Left ventricle myocardium inferior (tissue), 1 donor: Measurements from ENCODE around the gene LARGE1. TPM values are rescaled to one million over a fixed set of nuclear protein-coding genes. Genes with fewer than 3 reads are reported as not detected.

Source experiments
- DNase-seq: peaks from one replicate; pipeline ENCODE4 v3.0.0-alpha.2; 2020
- H3K27ac ChIP-seq: fragments of 200-600 bp; replicated peaks from 2 replicates; pipeline ENCODE4 v1.8.0; 2021
- H3K27me3 ChIP-seq: fragments of 200-600 bp; 2 replicates; pipeline ENCODE4 v1.8.0; 2021; ENCODE audit warnings: low read depth
- H3K36me3 ChIP-seq: fragments of 200-600 bp; 2 replicates; pipeline ENCODE4 v1.8.0; 2021
- H3K4me1 ChIP-seq: fragments of 200-600 bp; 2 replicates; pipeline ENCODE4 v1.8.0; 2021
- H3K4me3 ChIP-seq: fragments of 200-600 bp; 2 replicates; pipeline ENCODE4 v1.8.0; 2021; ENCODE audit warnings: mild to moderate bottlenecking, moderate library complexity
- H3K9me3 ChIP-seq: fragments of 200-600 bp; replicated peaks from 2 replicates; pipeline ENCODE4 v1.8.0; 2021
- CTCF ChIP-seq: fragments of 200-600 bp; IDR thresholded peaks from 2 replicates; pipeline ENCODE4 v1.8.0; 2021; ENCODE audit warnings: antibody characterized with exemption, mild to moderate bottlenecking, borderline replicate concordance
- intact Hi-C: fragments of 100-400 bp; cut with micrococcal nuclease; formaldehyde crosslinking; loops from one replicate; pipeline ENCODE4 v1.11.0; 2022
- total RNA-seq: library from RNA; stranded (reverse); fragmentation: NEBNext Ultra II Directional; extraction: Animal tissue kit (Norgen Biotek cat#: 25700); gene quantifications from one replicate; pipeline ENCODE4 v1.2.1, GENCODE V29; 2021
- donor health status: DM: no; HTN: yes; CAD: no; lungs with severe emphysema.

Gene LARGE1
- total RNA-seq, 1 donor from 2014 or later = 117 TPM

- Histone ChIP-seq H3K27me3 (no peaks in the 10 kb centered on the region), H3K36me3 (no peaks in the 10 kb centered on the region), H3K4me3 (no peak overlapping the region), H3K4me1 (peaks cover 95% of the 10 kb centered on the region), H3K9me3 (no peaks in the 10 kb centered on the region), H3K27ac (no peak overlapping the region)
- TF ChIP-seq CTCF = no peak
- DNase-seq = no peak
- intact Hi-C loops = no loop called here
These were observed 33.6 kb downstream of the LARGE1 start for GRCh38 chr22:33886696-33887095.

GRCh38 chr22:33884829-33885228 is 35.4 kb downstream of the LARGE1 start:
- no peak for TF ChIP-seq CTCF
- Histone ChIP-seq H3K4me1 (peaks cover 97% of the 10 kb centered on the region), H3K4me3 (peak overlapping the region; percentile 7), H3K27me3 (no peaks in the 10 kb centered on the region), H3K9me3 (no peaks in the 10 kb centered on the region), H3K27ac (peak overlapping the region; percentile 80), H3K36me3 (no peaks in the 10 kb centered on the region)
- intact Hi-C loops = no loop called here
- no peak for DNase-seq

DNA sequence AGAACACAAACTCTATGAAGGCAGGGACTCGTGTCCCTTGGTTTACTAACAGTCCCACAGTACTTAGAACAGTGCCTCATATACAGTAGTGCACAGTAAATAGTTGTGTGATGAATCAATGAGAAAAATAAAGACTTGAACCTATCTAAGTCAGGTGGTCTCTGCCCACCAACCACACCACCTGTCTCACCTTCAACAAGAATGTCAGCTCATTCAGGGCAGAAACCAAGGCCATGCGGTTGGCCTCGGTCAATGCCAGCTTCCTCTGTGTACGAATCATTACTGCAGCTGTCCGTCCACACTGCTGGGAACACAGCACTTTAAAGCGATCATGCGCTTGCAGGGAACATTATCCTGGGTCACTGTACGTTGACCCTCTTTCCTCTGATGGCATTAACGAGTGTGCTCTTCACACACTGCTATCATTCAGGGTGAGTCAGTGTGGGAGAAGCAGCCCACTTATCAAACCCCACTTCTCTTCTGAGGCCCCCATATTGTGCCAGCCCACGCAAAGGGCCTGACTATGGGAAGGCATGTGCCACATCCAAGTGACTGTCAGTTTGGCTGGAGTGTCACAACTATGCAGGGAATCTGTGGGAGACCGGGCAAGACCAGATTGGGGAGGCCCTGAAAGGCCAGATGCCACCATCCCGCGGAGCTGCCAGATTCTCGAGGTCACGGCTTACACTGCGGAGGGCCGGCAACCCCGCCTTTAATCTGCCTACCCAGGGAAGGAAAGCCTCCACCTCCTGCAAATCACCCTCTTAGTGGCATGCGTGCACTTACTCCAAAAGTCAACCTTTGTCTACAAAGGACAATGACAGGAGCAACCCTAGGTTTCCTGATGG is 36.1 kb downstream of the LARGE1 start:
- Histone ChIP-seq H3K4me1 (peaks cover 95% of the 10 kb centered on the region), H3K27ac (peak overlapping the region; percentile 80), H3K9me3 (no peaks in the 10 kb centered on the region), H3K27me3 (no peaks in the 10 kb centered on the region), H3K36me3 (no peaks in the 10 kb centered on the region), H3K4me3 (peak overlapping the region; percentile 7)
- peak; percentile 25 for DNase-seq
- intact Hi-C loops = no loop called here
- no peak for TF ChIP-seq CTCF

DNA sequence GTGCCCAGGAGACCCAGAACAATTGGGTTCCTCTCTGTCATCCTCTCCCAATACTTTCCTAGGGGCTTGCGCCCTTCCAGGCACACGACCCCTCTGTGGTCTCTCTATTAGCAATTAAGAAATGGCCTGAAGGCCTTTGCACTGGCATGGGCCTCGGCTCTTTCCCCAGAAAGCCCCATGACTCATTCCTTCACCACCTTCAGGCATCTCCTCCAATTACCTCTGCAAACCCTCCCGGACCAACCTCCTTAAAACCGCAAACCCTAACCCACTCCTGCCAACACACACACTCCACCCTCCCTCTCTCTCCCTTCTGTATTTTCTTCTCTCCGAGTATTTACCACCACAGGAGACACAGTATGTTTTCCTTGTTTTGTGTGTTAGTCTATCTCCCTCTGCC is 36.7 kb downstream of the LARGE1 start:
- Histone ChIP-seq H3K36me3 (no peaks in the 10 kb centered on the region), H3K27ac (peak overlapping the region; percentile 80), H3K4me3 (peak overlapping the region; percentile 7), H3K27me3 (no peaks in the 10 kb centered on the region), H3K4me1 (peaks cover 89% of the 10 kb centered on the region), H3K9me3 (no peaks in the 10 kb centered on the region)
- no peak for DNase-seq
- no peak for TF ChIP-seq CTCF
- intact Hi-C loops = no loop called here

DNA sequence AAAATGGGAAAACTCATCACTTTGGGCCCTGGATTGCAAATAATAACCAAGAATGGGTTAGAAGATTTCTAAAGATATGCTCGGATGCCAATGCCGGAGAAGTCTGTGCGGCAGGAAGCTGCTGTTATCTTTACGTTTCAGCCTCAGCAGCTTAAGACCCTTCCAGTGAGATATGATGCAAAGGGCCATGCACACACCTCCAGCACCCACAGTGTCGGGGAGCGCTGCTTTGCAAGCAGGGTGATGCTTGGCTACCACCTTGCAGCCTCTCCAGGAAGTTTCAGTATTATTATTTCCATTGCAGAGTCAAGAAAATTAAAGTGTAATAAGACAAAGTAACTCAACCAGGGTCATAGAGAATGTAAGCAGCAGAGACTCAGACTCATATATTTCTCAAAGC is 37.3 kb downstream of the LARGE1 start:
- no peak overlapping the region for H3K4me3 ChIP-seq
- DNase-seq = no peak
- H3K4me1 ChIP-seq = peaks cover 86% of the 10 kb centered on the region
- intact Hi-C loops = no loop called here
- H3K27me3 ChIP-seq = no peaks in the 10 kb centered on the region
- no peaks in the 10 kb centered on the region for H3K36me3 ChIP-seq
- no peak for TF ChIP-seq CTCF
- peak overlapping the region; percentile 80 for H3K27ac ChIP-seq
- H3K9me3 ChIP-seq = no peaks in the 10 kb centered on the region
